ENCODE data around the gene ARFGEF2. TPM values are rescaled to one million over a fixed set of nuclear protein-coding genes. Genes with fewer than 3 reads are reported as not detected.

Gene ARFGEF2
- total RNA-seq, 1 donor from 2014 or later, result 38.9 TPM

- no peak for DNase-seq (ENCODE audit: low read depth)
- H3K27me3 ChIP-seq (ENCODE audit: control insufficient read depth, insufficient read depth, low read length), result no peaks in the 10 kb centered on the region
- H3K36me3 ChIP-seq (ENCODE audit: control insufficient read depth, insufficient read depth, low read length), result no peaks in the 10 kb centered on the region
- TF ChIP-seq CTCF (IDR thresholded peaks at IDR 0.05; ENCODE audit: insufficient read depth, low read length, poor library complexity, severe bottlenecking), result no peak
- no peak overlapping the region for H3K4me3 ChIP-seq (ENCODE audit: low read depth, low read length)
Observed at GRCh38 chr20:48959899-48960550, 38.5 kb downstream of the ARFGEF2 start.

- no peak overlapping the region for H3K4me3 ChIP-seq (ENCODE audit: low read depth, low read length)
- no peak for DNase-seq (ENCODE audit: low read depth)
- no peak for TF ChIP-seq CTCF (IDR thresholded peaks at IDR 0.05; ENCODE audit: insufficient read depth, low read length, poor library complexity, severe bottlenecking)
- H3K36me3 ChIP-seq (ENCODE audit: control insufficient read depth, insufficient read depth, low read length), result no peaks in the 10 kb centered on the region
- no peaks in the 10 kb centered on the region for H3K27me3 ChIP-seq (ENCODE audit: control insufficient read depth, insufficient read depth, low read length)
Observed at GRCh38 chr20:48962421-48962820, 40.9 kb downstream of the ARFGEF2 start.

- TF ChIP-seq CTCF (IDR thresholded peaks at IDR 0.05; ENCODE audit: insufficient read depth, low read length, poor library complexity, severe bottlenecking), result no peak
- no peaks in the 10 kb centered on the region for H3K36me3 ChIP-seq (ENCODE audit: control insufficient read depth, insufficient read depth, low read length)
- no peak for DNase-seq (ENCODE audit: low read depth)
- no peak overlapping the region for H3K4me3 ChIP-seq (ENCODE audit: low read depth, low read length)
- no peaks in the 10 kb centered on the region for H3K27me3 ChIP-seq (ENCODE audit: control insufficient read depth, insufficient read depth, low read length)
Observed at GRCh38 chr20:48962976-48963771, 41.7 kb downstream of the ARFGEF2 start.

GRCh38 chr20:48965189-48965910, 43.8 kb downstream of the ARFGEF2 start:
- peaks cover 2% of the 10 kb centered on the region for H3K36me3 ChIP-seq (ENCODE audit: control insufficient read depth, insufficient read depth, low read length)

More at GRCh38 chr20:48965189-48965910, 43.8 kb downstream of the ARFGEF2 start:
- TF ChIP-seq CTCF (IDR thresholded peaks at IDR 0.05; ENCODE audit: insufficient read depth, low read length, poor library complexity, severe bottlenecking), result no peak
- H3K4me3 ChIP-seq (ENCODE audit: low read depth, low read length), result no peak overlapping the region
- no peaks in the 10 kb centered on the region for H3K27me3 ChIP-seq (ENCODE audit: control insufficient read depth, insufficient read depth, low read length)
- no peak for DNase-seq (ENCODE audit: low read depth)
